Raji (cell line): ENCODE data around the gene NOL11.

Experiments
- POLR2A ChIP-seq: IDR thresholded peaks from 2 replicates; pipeline ENCODE4 v1.6.1; 2011; ENCODE audit warnings: low read depth, low read length, control low read depth; ENCODE audit not compliant: insufficient read depth

The NOL11 gene

GRCh38 chr17:67785122-67785477, 67.4 kb downstream of the NOL11 start:
- no peak for TF ChIP-seq POLR2A

GRCh38 chr17:67785504-67785903, 67.8 kb downstream of the NOL11 start:
- no peak for TF ChIP-seq POLR2A
